ENCODE results near the gene KCNN1. TPM values are rescaled to one million over a fixed set of nuclear protein-coding genes. Genes with fewer than 3 reads are reported as not detected.
"Not testable (repeated sequence)": the region's sequence is repeated elsewhere in the genome, so short reads cannot be mapped to it uniquely, and the experiment has no call there.

Gene KCNN1
- 2.7 TPM for polyA plus RNA-seq (2013, experiment 1 of 2)
- polyA plus RNA-seq (2013, experiment 2 of 2): 2.9 TPM

DNA sequence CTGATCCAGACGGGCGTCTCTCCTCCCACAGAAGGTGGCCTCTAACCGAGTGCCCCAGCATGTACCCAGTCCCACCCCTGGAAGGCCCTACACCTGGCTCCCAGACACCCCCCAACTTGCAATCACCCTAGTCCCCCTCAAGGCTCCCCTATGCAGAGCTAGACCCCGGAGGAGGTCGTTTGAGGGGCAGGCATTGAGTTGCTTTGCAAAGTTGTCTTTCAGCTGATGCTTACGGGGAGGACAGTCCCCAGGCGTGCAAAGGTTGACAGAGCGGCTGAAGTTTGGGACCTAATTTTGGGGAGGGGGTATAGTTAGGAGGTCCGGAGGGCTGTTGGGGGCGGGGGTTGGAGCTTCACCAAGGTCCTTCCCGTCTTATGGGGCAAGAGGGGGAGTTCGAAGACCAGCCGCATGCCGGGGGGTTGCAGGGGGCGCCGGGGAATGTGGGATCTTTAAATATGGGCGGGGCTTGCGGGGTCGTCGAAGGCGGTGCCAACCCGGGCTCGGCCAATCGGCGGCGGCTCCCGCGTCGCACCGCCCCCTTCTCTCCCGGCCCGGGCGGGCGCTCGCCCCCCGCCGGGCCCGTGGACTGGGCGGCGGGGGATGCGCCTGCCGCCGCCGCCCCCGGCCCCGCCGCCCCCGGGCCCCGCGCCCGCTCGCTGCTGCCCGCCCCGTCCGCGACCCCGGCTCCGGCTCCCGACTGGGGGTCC lies at the start of gene KCNN1:
Gene KCNN1, plus strand, starts transcription at position 558 of the 707 bp plus-strand sequence. CDS start 6,782 bp downstream, outside the sequence.
- Histone ChIP-seq H3K27ac (ENCODE audit: low read depth, low read length, severe bottlenecking) (no peak within 1 kb of the TSS), H3K9me3 (ENCODE audit: control insufficient read depth, low read length) (no peaks in the 10 kb centered on the region), H3K4me1 (ENCODE audit: control insufficient read depth, insufficient read depth, low read length, poor library complexity, severe bottlenecking) (no peaks in the 10 kb centered on the region), H3K4me3 (ENCODE audit: extremely low read depth, insufficient read depth, low read length, poor library complexity, severe bottlenecking) (peak within 1 kb of the TSS; percentile 31), H3K36me3 (ENCODE audit: control insufficient read depth, insufficient read depth, low read length) (no peaks in the 10 kb centered on the region)
- 9 to 11% methylated on average over 17 to 24 of the region's 59 CpGs for WGBS, 2 experiments (ENCODE audit: insufficient coverage in 2 of 2)

DNA sequence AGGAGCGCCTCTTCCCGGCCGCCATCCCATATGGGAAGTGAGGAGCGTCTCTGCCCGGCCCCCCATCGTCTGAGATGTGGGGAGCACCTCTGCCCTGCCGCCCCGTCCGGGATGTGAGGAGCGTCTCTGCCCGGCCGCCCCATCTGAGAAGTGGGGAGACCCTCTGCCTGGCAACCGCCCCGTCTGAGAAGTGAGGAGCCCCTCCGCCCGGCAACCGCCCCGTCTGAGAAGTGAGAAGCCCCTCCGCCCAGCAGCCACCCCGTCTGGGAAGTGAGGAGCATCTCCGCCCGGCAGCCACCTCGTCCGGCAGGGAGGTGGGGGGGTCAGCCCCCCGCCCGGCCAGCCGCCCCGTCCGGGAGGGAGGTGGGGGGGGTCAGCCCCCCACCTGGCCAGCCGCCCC lies 48.8 kb upstream of the KCNN1 start:
- WGBS, 2 experiments (ENCODE audit: insufficient coverage in 2 of 2): 91 to 96% methylated on average over 4 to 12 of the region's 30 CpGs
- not testable (repeated sequence) for H3K4me3 ChIP-seq (ENCODE audit: extremely low read depth, insufficient read depth, low read length, poor library complexity, severe bottlenecking); H3K36me3 ChIP-seq (ENCODE audit: control insufficient read depth, insufficient read depth, low read length); H3K27ac ChIP-seq (ENCODE audit: low read depth, low read length, severe bottlenecking); H3K9me3 ChIP-seq (ENCODE audit: control insufficient read depth, low read length); H3K4me1 ChIP-seq (ENCODE audit: control insufficient read depth, insufficient read depth, low read length, poor library complexity, severe bottlenecking)

DNA sequence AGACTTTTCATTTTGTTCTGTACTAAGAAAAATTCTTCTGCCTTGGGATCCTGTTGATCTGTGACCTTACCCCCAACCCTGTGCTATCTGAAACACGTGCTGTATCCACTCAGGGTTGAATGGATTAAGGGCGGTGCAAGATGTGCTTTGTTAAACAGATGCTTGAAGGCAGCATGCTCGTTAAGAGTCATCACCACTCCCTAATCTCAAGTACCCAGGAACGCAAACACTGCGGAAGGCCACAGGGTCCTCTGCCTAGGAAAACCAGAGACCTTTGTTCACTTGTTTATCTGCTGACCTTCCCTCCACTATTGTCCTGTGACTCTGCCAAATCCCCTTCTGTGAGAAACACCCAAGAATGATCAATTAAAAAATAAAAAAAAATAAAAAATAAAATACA lies 47.8 kb upstream of the KCNN1 start:
- H3K27ac ChIP-seq (ENCODE audit: low read depth, low read length, severe bottlenecking); H3K4me1 ChIP-seq (ENCODE audit: control insufficient read depth, insufficient read depth, low read length, poor library complexity, severe bottlenecking); H3K4me3 ChIP-seq (ENCODE audit: extremely low read depth, insufficient read depth, low read length, poor library complexity, severe bottlenecking); H3K9me3 ChIP-seq (ENCODE audit: control insufficient read depth, low read length); H3K36me3 ChIP-seq (ENCODE audit: control insufficient read depth, insufficient read depth, low read length): not testable (repeated sequence)
- no CpG with 5 or more reads among the region's 5 CpGs for WGBS, 2 experiments (ENCODE audit: insufficient coverage in 2 of 2)

DNA sequence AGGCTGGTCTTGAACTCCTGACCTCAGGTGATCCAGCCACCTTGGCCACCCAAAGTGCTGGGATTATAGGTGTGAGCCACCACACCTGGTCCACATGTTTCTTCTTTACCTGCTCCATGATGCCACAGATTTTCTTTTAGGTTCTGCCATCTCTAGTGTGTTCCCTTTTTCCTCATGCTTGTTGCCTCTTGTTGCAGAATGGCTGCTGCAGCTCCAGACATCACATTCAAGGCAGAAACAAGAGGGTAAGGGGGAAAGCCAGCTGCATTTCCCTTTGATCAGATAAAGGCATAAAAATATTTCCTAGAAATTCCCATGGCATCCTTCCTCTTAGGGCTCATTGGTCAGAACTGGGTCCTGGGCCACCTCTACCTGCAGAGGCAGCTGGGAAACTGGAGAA lies 46.4 kb upstream of the KCNN1 start:
- no peaks in the 10 kb centered on the region for H3K36me3 ChIP-seq (ENCODE audit: control insufficient read depth, insufficient read depth, low read length)
- H3K9me3 ChIP-seq (ENCODE audit: control insufficient read depth, low read length): no peaks in the 10 kb centered on the region
- no peaks in the 10 kb centered on the region for H3K4me1 ChIP-seq (ENCODE audit: control insufficient read depth, insufficient read depth, low read length, poor library complexity, severe bottlenecking)
- H3K27ac ChIP-seq (ENCODE audit: low read depth, low read length, severe bottlenecking): no peak overlapping the region
- H3K4me3 ChIP-seq (ENCODE audit: extremely low read depth, insufficient read depth, low read length, poor library complexity, severe bottlenecking): no peak overlapping the region

DNA sequence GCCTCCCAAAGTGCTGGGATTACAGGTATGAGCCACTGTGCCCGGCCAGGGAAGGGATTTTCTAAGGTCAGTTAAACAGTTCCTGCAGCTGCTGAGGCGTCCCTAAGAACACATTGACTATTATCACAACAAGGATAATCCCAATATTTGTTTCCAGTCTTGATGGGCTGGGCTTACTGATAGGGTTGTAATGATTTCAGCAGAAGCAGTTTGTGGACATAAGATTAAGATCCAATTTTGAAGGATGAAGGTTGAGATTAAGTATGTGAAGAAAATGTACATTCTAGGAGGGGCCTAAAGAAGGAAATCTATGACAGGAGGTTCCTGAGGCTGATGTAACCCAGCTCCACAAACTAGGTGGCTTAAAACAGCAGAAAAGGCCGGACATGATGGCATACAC lies 44.8 kb upstream of the KCNN1 start:
- no peak overlapping the region for H3K27ac ChIP-seq (ENCODE audit: low read depth, low read length, severe bottlenecking)
- no peak overlapping the region for H3K4me3 ChIP-seq (ENCODE audit: extremely low read depth, insufficient read depth, low read length, poor library complexity, severe bottlenecking)
- no peaks in the 10 kb centered on the region for H3K36me3 ChIP-seq (ENCODE audit: control insufficient read depth, insufficient read depth, low read length)
- no peaks in the 10 kb centered on the region for H3K4me1 ChIP-seq (ENCODE audit: control insufficient read depth, insufficient read depth, low read length, poor library complexity, severe bottlenecking)
- WGBS, 2 experiments (ENCODE audit: insufficient coverage in 2 of 2): 80 to 82% methylated on average over 2 of the region's 3 CpGs
- H3K9me3 ChIP-seq (ENCODE audit: control insufficient read depth, low read length): no peaks in the 10 kb centered on the region

DNA sequence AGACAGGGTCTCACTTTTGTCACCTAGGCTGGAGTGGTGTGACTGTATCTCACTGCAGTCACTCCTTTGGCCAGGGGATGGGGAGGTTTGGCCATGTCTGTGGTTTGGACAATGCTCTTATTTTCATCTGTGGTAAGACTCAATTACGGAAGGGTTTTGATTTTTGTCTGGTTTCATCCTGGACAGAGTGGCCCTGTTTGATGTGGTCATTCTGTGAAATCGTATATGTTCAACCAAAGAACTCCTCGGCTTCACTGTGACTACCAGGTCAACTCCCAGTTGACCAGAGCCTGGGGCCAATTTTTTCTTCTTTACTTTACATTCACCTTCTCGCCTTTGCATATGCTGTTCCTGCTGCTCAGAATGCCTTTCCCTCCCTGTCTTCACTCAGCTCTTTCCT lies 40.9 kb upstream of the KCNN1 start:
- WGBS, 2 experiments (ENCODE audit: insufficient coverage in 2 of 2): 86 to 94% methylated on average over 4 of the region's 4 CpGs
- H3K27ac ChIP-seq (ENCODE audit: low read depth, low read length, severe bottlenecking): no peak overlapping the region
- no peaks in the 10 kb centered on the region for H3K4me1 ChIP-seq (ENCODE audit: control insufficient read depth, insufficient read depth, low read length, poor library complexity, severe bottlenecking)
- no peaks in the 10 kb centered on the region for H3K9me3 ChIP-seq (ENCODE audit: control insufficient read depth, low read length)
- no peaks in the 10 kb centered on the region for H3K36me3 ChIP-seq (ENCODE audit: control insufficient read depth, insufficient read depth, low read length)
- no peak overlapping the region for H3K4me3 ChIP-seq (ENCODE audit: extremely low read depth, insufficient read depth, low read length, poor library complexity, severe bottlenecking)

DNA sequence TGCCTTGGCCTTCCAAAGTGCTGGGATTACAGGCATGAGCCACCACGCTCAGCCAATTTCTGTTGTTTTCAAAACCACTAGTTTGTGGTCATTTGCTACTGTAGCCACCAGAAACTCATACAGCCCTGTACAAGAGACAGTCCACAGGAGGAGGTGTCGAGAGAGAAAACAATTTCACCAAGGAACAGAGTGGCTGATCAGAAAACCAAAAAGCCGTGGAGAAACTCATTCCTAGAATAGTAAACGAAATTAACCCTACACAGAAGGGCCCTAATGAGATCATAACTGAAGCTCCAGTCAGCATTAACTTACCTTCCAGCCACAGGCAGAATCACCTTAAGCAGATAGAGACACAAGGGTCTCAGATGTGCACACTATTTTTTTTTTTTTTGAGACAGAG lies 37.9 kb upstream of the KCNN1 start:
- H3K9me3 ChIP-seq (ENCODE audit: control insufficient read depth, low read length): no peaks in the 10 kb centered on the region
- no peak overlapping the region for H3K4me3 ChIP-seq (ENCODE audit: extremely low read depth, insufficient read depth, low read length, poor library complexity, severe bottlenecking)
- WGBS, 2 experiments (ENCODE audit: insufficient coverage in 2 of 2): 79 to 93% methylated on average over 3 to 4 of the region's 4 CpGs
- no peak overlapping the region for H3K27ac ChIP-seq (ENCODE audit: low read depth, low read length, severe bottlenecking)
- no peaks in the 10 kb centered on the region for H3K36me3 ChIP-seq (ENCODE audit: control insufficient read depth, insufficient read depth, low read length)
- no peaks in the 10 kb centered on the region for H3K4me1 ChIP-seq (ENCODE audit: control insufficient read depth, insufficient read depth, low read length, poor library complexity, severe bottlenecking)

DNA sequence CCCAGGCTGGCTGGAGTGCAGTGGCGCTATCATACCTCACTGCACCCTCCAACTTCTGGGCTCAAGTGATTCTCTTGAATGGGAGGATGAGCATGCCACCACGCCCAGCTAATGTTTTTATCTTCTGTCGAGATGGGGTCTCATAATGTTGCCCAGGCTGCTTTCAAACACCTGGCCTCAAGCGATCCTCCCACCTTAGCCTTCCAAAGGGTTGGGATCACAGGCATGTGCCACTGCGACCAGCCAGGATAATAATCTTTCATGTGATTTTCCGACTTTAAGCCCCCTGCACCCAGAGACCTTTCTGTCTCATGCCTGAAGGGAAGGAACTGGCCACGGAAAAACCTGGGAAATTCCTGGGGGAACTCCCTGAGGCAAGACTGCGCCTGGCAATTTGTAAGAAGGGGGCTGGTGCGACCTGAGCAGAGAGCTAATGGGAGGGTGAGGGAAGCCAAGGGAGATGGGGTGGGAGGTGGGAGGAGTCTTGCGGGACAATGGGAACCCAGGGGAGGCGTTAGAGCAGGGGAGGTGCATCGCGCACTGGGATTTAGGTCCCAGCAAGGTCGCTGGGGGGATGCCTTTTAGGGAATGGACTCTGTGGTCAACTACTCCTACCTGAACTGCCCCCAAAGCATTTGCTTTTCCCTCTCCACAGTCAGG lies 35.2 kb upstream of the KCNN1 start:
- peaks cover 6% of the 10 kb centered on the region for H3K36me3 ChIP-seq (ENCODE audit: control insufficient read depth, insufficient read depth, low read length)
- no peaks in the 10 kb centered on the region for H3K4me1 ChIP-seq (ENCODE audit: control insufficient read depth, insufficient read depth, low read length, poor library complexity, severe bottlenecking)
- no peak overlapping the region for H3K27ac ChIP-seq (ENCODE audit: low read depth, low read length, severe bottlenecking)
- 17 to 55% methylated on average over 7 to 8 of the region's 14 CpGs for WGBS, 2 experiments (ENCODE audit: insufficient coverage in 2 of 2)
- H3K9me3 ChIP-seq (ENCODE audit: control insufficient read depth, low read length): no peaks in the 10 kb centered on the region
- peak overlapping the region; percentile 88 for H3K4me3 ChIP-seq (ENCODE audit: extremely low read depth, insufficient read depth, low read length, poor library complexity, severe bottlenecking)

DNA sequence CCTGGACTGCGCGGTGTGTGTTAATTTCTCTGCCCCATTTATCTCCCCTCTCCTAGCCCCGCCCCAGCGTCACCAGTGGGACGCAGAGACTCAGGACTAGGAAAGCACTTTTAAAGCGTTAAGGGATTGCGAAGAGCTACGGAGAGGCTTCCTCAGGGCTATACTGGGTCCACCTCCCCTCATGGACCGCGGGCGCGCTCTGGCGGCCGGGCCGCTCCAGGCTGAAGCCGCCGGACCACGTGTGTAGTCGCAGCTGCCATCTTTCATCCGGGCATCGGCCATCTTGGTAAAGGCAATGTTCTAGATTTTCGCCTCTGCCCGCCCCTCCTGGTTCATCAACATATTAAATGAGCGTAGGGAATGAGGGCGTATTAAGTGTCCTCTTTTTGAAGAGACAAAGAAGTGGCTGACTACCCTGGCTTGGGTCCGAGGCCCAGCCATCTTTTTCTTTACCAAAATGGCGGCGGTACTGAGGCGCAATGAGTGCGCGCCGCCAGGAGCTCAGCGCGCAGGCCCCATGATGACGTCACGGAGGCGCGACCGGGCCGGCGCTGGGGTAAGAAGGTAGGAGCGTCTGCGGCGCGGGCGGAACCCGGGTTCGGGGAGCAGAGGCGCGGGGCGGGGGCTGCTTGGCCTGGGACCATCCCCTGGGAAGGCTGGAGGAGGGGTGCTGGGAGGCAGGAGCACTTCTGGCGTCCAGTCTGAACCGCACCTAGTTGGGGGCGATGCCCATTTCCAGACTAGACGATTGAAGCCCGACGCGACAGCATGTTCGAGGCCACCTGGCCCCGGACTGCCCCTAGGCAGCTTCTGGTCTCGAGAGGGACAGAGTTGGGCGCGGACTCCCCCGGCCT lies 34.2 kb upstream of the KCNN1 start, which contains the start of gene CCDC124:
Gene CCDC124, plus strand, starts transcription at position 531 of the 854 bp plus-strand sequence. CDS start 3,406 bp downstream, outside the sequence.
- Histone ChIP-seq H3K4me1 (ENCODE audit: control insufficient read depth, insufficient read depth, low read length, poor library complexity, severe bottlenecking) (no peaks in the 10 kb centered on the region), H3K36me3 (ENCODE audit: control insufficient read depth, insufficient read depth, low read length) (peaks cover 6% of the 10 kb centered on the region), H3K4me3 (ENCODE audit: extremely low read depth, insufficient read depth, low read length, poor library complexity, severe bottlenecking) (peak within 1 kb of the TSS; percentile 88), H3K27ac (ENCODE audit: low read depth, low read length, severe bottlenecking) (peak within 1 kb of the TSS; percentile 94), H3K9me3 (ENCODE audit: control insufficient read depth, low read length) (no peaks in the 10 kb centered on the region)
- 0 to 1% methylated on average over 51 to 54 of the region's 64 CpGs for WGBS, 2 experiments (ENCODE audit: insufficient coverage in 2 of 2)

DNA sequence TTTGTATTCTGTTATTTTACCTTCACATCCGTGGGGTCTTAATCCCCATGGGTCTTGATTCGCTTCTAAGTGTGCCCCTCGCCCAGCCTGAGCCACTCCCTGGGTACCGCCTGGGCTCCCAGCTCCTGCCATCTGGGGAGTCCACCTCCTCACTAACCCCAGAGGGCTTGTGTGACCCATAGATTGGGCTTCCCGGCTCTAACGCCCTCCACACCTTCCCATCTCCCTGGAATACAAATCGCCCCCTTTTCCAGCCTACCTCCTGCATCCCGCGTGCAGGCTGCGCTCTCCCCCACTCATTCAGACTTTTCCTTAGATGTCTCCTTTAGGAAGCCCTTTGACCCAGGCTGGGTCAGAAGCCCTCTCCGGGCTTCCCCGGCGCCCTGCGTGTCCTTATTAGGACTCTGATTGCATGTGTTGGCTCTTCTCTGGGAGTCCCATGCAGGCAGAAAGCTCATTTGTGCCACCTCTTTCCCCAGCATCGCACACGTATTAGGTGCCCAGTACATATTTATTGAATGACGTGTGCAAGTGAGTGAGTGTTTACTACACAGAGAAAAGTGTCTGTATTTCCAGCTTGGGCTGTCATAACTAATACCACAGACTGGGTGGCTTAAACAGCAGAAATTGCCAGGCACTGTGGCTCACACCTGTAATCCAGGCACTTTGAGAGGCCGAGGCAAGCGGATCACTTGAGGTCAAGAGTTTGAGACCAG lies 33.3 kb upstream of the KCNN1 start:
- H3K27ac ChIP-seq (ENCODE audit: low read depth, low read length, severe bottlenecking): peak overlapping the region; percentile 94
- WGBS, 2 experiments (ENCODE audit: insufficient coverage in 2 of 2): 20 to 23% methylated on average over 16 of the region's 19 CpGs

More for the DNA sequence above, 33.3 kb upstream of the KCNN1 start:
- Histone ChIP-seq H3K4me1 (ENCODE audit: control insufficient read depth, insufficient read depth, low read length, poor library complexity, severe bottlenecking) (no peaks in the 10 kb centered on the region), H3K4me3 (ENCODE audit: extremely low read depth, insufficient read depth, low read length, poor library complexity, severe bottlenecking) (peak overlapping the region; percentile 88), H3K36me3 (ENCODE audit: control insufficient read depth, insufficient read depth, low read length) (peaks cover 6% of the 10 kb centered on the region), H3K9me3 (ENCODE audit: control insufficient read depth, low read length) (no peaks in the 10 kb centered on the region)

Measured in mesodermal cell (in vitro differentiated cells).